ENCODE data around the gene ANO9. TPM values are rescaled to one million over a fixed set of nuclear protein-coding genes. Genes with fewer than 3 reads are reported as not detected.
A peak's percentile ranks its signal among the peaks of the same experiment; 100 is the strongest.

Gene ANO9
- total and polyA plus RNA-seq, 4 donors: 0.20 to 0.75 (median 0.40) TPM

- TF ChIP-seq NR2F2 (IDR thresholded peaks at IDR 0.05) (no peak), FOXA1 (IDR thresholded peaks at IDR 0.05) (no peak)
Measured at GRCh38 chr11:452203-452744, 10.5 kb upstream of the ANO9 start (continued).

GRCh38 chr11:451738-452137 lies 9.9 kb upstream of the ANO9 start:
- Histone ChIP-seq H3K36me3 (ENCODE audit: control insufficient read depth in 4 of 4, insufficient read depth in 3 of 4, low read depth in 1 of 4, low read length in 3 of 4) (peaks cover 3 to 18% (median 5%) of the 10 kb centered on the region in 4 donors), H3K4me3 (ENCODE audit: low read depth in 1 of 3, low read length in 3 of 3) (no peak overlapping the region), H3K9me3 (ENCODE audit: control insufficient read depth in 4 of 4, low read length in 3 of 4) (no peaks in the 10 kb centered on the region), H3K4me1 (ENCODE audit: control insufficient read depth in 4 of 4, insufficient read depth in 4 of 4, low read length in 3 of 4) (peaks cover 8 to 31% (median 23%) of the 10 kb centered on the region in 4 donors), H3K27me3 (ENCODE audit: control insufficient read depth in 4 of 4, insufficient read depth in 4 of 4, low read length in 3 of 4) (no peaks in the 10 kb centered on the region), H3K27ac (ENCODE audit: low read depth in 1 of 2, low read length in 2 of 2) (no peak overlapping the region), H3K9ac (ENCODE audit: low read depth in 1 of 2, low read length in 2 of 2) (peak overlapping the region in 1 of 2 donors; percentile 34)
- DNase-seq (ENCODE audit: low spot score): no peak
- TF ChIP-seq REST (IDR thresholded peaks at IDR 0.05): no peak
- no peak for TF ChIP-seq RXRA (IDR thresholded peaks at IDR 0.05)
- TF ChIP-seq FOXA1 (IDR thresholded peaks at IDR 0.05): no peak
- no peak for TF ChIP-seq FOXA2 (IDR thresholded peaks at IDR 0.05)
- TF ChIP-seq HNF4A (conservative IDR thresholded peaks at IDR 0.05): no peak
- TF ChIP-seq ATF3 (IDR thresholded peaks at IDR 0.05): no peak
- TF ChIP-seq HNF4G (IDR thresholded peaks at IDR 0.05): no peak
- no peak for TF ChIP-seq JUND (IDR thresholded peaks at IDR 0.05)
- TF ChIP-seq ZBTB33 (IDR thresholded peaks at IDR 0.05): no peak
- TF ChIP-seq TAF1 (conservative IDR thresholded peaks at IDR 0.05): no peak
- TF ChIP-seq SP1 (IDR thresholded peaks at IDR 0.05): no peak
- no peak for TF ChIP-seq MAX (IDR thresholded peaks at IDR 0.05)
- no peak for TF ChIP-seq NR2F2 (IDR thresholded peaks at IDR 0.05)
- no peak for TF ChIP-seq GABPA (IDR thresholded peaks at IDR 0.05 in 1 of 2, conservative IDR thresholded peaks at IDR 0.05 in 1 of 2)
- no peak for TF ChIP-seq RAD21 (IDR thresholded peaks at IDR 0.05)
- TF ChIP-seq YY1 (IDR thresholded peaks at IDR 0.05): no peak
- TF ChIP-seq EGR1 (IDR thresholded peaks at IDR 0.05; ENCODE audit: low read depth in 2 of 2): no peak
- TF ChIP-seq CTCF (IDR thresholded peaks at IDR 0.05; ENCODE audit: low read depth, low read length, missing input control): no peak
- WGBS: 95% methylated on average over 14 of the region's 14 CpGs

Measured in liver (tissue), 9 donors.